ENCODE results near the gene NSD1.

The NSD1 gene

GRCh38 chr5:177185993-177186392, 52.4 kb downstream of the NSD1 start:
- no peak for DNase-seq (ENCODE audit: low read depth, low spot score)
- H3K4me3 ChIP-seq (ENCODE audit: low read depth, low read length) = no peak overlapping the region
- CTCF ChIA-PET = interaction anchor here (0.9 kb wide), 1 partner anchor 21 kb away, joined by 3 read pairs; no protein-coding TSS in a partner anchor
- POLR2A ChIA-PET = no interaction called here
- no peak for TF ChIP-seq CTCF (IDR thresholded peaks at IDR 0.05; ENCODE audit: insufficient read depth, low read length, missing control alignments)

- no peak for DNase-seq (ENCODE audit: low read depth, low spot score)
- CTCF ChIA-PET = interaction anchor here (0.9 to 1.1 kb wide), 2 partner anchors 9 to 20 kb away, joined by 3 read pairs; no protein-coding TSS in a partner anchor
- H3K4me3 ChIP-seq (ENCODE audit: low read depth, low read length) = no peak overlapping the region
- TF ChIP-seq CTCF (IDR thresholded peaks at IDR 0.05; ENCODE audit: insufficient read depth, low read length, missing control alignments) = no peak
- POLR2A ChIA-PET = no interaction called here
Observed at GRCh38 chr5:177186645-177187044, 53.1 kb downstream of the NSD1 start.

- POLR2A ChIA-PET = no interaction called here
- TF ChIP-seq CTCF (IDR thresholded peaks at IDR 0.05; ENCODE audit: insufficient read depth, low read length, missing control alignments) = no peak
- no peak for DNase-seq (ENCODE audit: low read depth, low spot score)
- no peak overlapping the region for H3K4me3 ChIP-seq (ENCODE audit: low read depth, low read length)
- CTCF ChIA-PET = no interaction called here
Observed at GRCh38 chr5:177188775-177189174, 55.2 kb downstream of the NSD1 start.

- ChIA-PET CTCF (no interaction called here), POLR2A (no interaction called here)
- TF ChIP-seq CTCF (IDR thresholded peaks at IDR 0.05; ENCODE audit: insufficient read depth, low read length, missing control alignments) = no peak
- no peak overlapping the region for H3K4me3 ChIP-seq (ENCODE audit: low read depth, low read length)
- DNase-seq (ENCODE audit: low read depth, low spot score) = no peak
Observed at GRCh38 chr5:177189416-177189815, 55.8 kb downstream of the NSD1 start.

GRCh38 chr5:177189965-177190364, 56.4 kb downstream of the NSD1 start:
- POLR2A ChIA-PET = no interaction called here
- CTCF ChIA-PET = no interaction called here

GRCh38 chr5:177194268-177194667, 60.7 kb downstream of the NSD1 start:
- POLR2A ChIA-PET = interaction anchor here (0.6 to 0.8 kb wide), 3 partner anchors 39 to 43 kb away, joined by 4 to 6 read pairs (median 5); no protein-coding TSS in a partner anchor
- TF ChIP-seq CTCF (IDR thresholded peaks at IDR 0.05; ENCODE audit: insufficient read depth, low read length, missing control alignments) = no peak
- CTCF ChIA-PET = interaction anchor here (1.1 to 2.3 kb wide), 3 partner anchors 14 to 82 kb away, joined by 3 to 9 read pairs (median 4); no protein-coding TSS in a partner anchor
- H3K4me3 ChIP-seq (ENCODE audit: low read depth, low read length) = no peak overlapping the region
- peak; percentile 92 for DNase-seq (ENCODE audit: low read depth, low spot score)

More at GRCh38 chr5:177189965-177190364, 56.4 kb downstream of the NSD1 start:
- no peak for TF ChIP-seq CTCF (IDR thresholded peaks at IDR 0.05; ENCODE audit: insufficient read depth, low read length, missing control alignments)
- H3K4me3 ChIP-seq (ENCODE audit: low read depth, low read length) = no peak overlapping the region
- no peak for DNase-seq (ENCODE audit: low read depth, low spot score)
